A549 (cell line): ENCODE results near the gene CAMTA1.

Source experiments
- BHLHE40 ChIP-seq: IDR thresholded peaks from 2 replicates; pipeline ENCODE4 v1.6.1; 2012; ENCODE audit warnings: low read depth, low read length, inconsistent platforms
- CEBPB ChIP-seq, 2 experiments: fragments of >200 bp in 1 of 2; sonication (Bioruptor Twin) in 1 of 2; formaldehyde crosslinking in 1 of 2; IDR thresholded peaks; 2 replicates each; pipeline ENCODE4 v1.6.1; 2012 to 2016
- CTCF ChIP-seq: fragments of >200 bp; sonication (Bioruptor Twin); formaldehyde crosslinking; IDR thresholded peaks from 3 replicates; pipeline ENCODE4 v1.5.1; 2016
- EP300 ChIP-seq, 2 experiments: fragments of >200 bp; sonication (Bioruptor Twin); formaldehyde crosslinking; IDR thresholded peaks; 2 replicates in 1 of 2; 3 replicates in 1 of 2; pipeline ENCODE4 v1.6.1; 2016 to 2017
- MAX ChIP-seq: IDR thresholded peaks from 2 replicates; pipeline ENCODE4 v1.6.1; 2012
- MYC ChIP-seq: IDR thresholded peaks from 2 replicates; pipeline ENCODE4 v1.6.1; 2012; ENCODE audit warnings: mild to moderate bottlenecking, inconsistent platforms, low read length, improper control_type of control experiment, borderline replicate concordance
- NR3C1 ChIP-seq: fragments of >200 bp; sonication (Bioruptor Twin); formaldehyde crosslinking; IDR thresholded peaks from 3 replicates; pipeline ENCODE4 v1.6.1; 2017
- POLR2A ChIP-seq: IDR thresholded peaks from 2 replicates; pipeline ENCODE4 v1.6.1; 2012; ENCODE audit warnings: mild to moderate bottlenecking, low read length
- RAD21 ChIP-seq, 2 experiments: fragments of >200 bp in 1 of 2; sonication (Bioruptor Twin) in 1 of 2; formaldehyde crosslinking in 1 of 2; IDR thresholded peaks in 1 of 2; conservative IDR thresholded peaks in 1 of 2; 2 replicates in 1 of 2; 3 replicates in 1 of 2; pipeline ENCODE4 v1.6.1; 2012 to 2018; ENCODE audit warnings: inconsistent platforms in 1 of 2
- REST ChIP-seq: fragments of 200-600 bp; sonication (generic); IDR thresholded peaks from 2 replicates; pipeline ENCODE4 v1.6.1; 2016; ENCODE audit warnings: antibody characterized with exemption, mild to moderate bottlenecking, moderate library complexity
- SREBF2 ChIP-seq: fragments of 450-650 bp; IDR thresholded peaks from 2 replicates; pipeline ENCODE4 v1.6.1; 2014; ENCODE audit warnings: mild to moderate bottlenecking, moderate library complexity
- ZFP36 ChIP-seq: fragments of 450-650 bp; IDR thresholded peaks from 2 replicates; pipeline ENCODE4 v1.6.1; 2014; ENCODE audit warnings: borderline replicate concordance; ENCODE audit not compliant: partially characterized antibody

- TF ChIP-seq POLR2A (no peak), CTCF (no peak), NR3C1 (no peak), MAX (no peak), SREBF2 (no peak), REST (no peak), RAD21 (conservative IDR thresholded peaks at IDR 0.05 in 1 of 2, IDR thresholded peaks at IDR 0.05 in 1 of 2) (no peak), EP300 (IDR thresholded peaks at IDR 0.05) (no peak), ZFP36 (no peak), BHLHE40 (no peak), MYC (no peak), CEBPB (IDR thresholded peaks at IDR 0.05) (no peak)
These were observed 620.7 kb downstream of the CAMTA1 start for GRCh38 chr1:7405844-7406500.
